ENCODE results near the gene COMMD10.
"Not testable (repeated sequence)": the region's sequence is repeated elsewhere in the genome, so short reads cannot be mapped to it uniquely, and the experiment has no call there.

The COMMD10 gene

GRCh38 chr5:116098998-116099397 lies 14.2 kb downstream of the COMMD10 start:
- no peak for DNase-seq (ENCODE audit: low spot score)

- not testable (repeated sequence) for DNase-seq (ENCODE audit: low spot score)
Measured at GRCh38 chr5:116104941-116105340, 20.1 kb downstream of the COMMD10 start.

- DNase-seq (ENCODE audit: low spot score) = no peak
Measured at GRCh38 chr5:116115163-116115562, 30.3 kb downstream of the COMMD10 start.

GRCh38 chr5:116130471-116130870 lies 45.6 kb downstream of the COMMD10 start:
- DNase-seq (ENCODE audit: low spot score) = no peak

GRCh38 chr5:116130976-116131375 lies 46.2 kb downstream of the COMMD10 start:
- DNase-seq (ENCODE audit: low spot score) = no peak

GRCh38 chr5:116133281-116133680 lies 48.5 kb downstream of the COMMD10 start:
- DNase-seq (ENCODE audit: low spot score) = no peak

GRCh38 chr5:116135344-116135743 lies 50.5 kb downstream of the COMMD10 start:
- DNase-seq (ENCODE audit: low spot score) = no peak

GRCh38 chr5:116137544-116138378 lies 52.9 kb downstream of the COMMD10 start:
- peak; percentile 71 for DNase-seq (ENCODE audit: low spot score)

- DNase-seq (ENCODE audit: low spot score) = no peak
Measured at GRCh38 chr5:116142495-116142894, 57.7 kb downstream of the COMMD10 start.

- no peak for DNase-seq (ENCODE audit: low spot score)
Measured at GRCh38 chr5:116144103-116144502, 59.3 kb downstream of the COMMD10 start.

GRCh38 chr5:116144991-116145390 lies 60.2 kb downstream of the COMMD10 start:
- no peak for DNase-seq (ENCODE audit: low spot score)

- DNase-seq (ENCODE audit: low spot score) = no peak
Measured at GRCh38 chr5:116145416-116145815, 60.6 kb downstream of the COMMD10 start.

- DNase-seq (ENCODE audit: low spot score) = no peak
Measured at GRCh38 chr5:116152169-116152568, 67.3 kb downstream of the COMMD10 start.

GRCh38 chr5:116153687-116154174 lies 68.9 kb downstream of the COMMD10 start:
- no peak for DNase-seq (ENCODE audit: low spot score)

GRCh38 chr5:116154252-116154651 lies 69.4 kb downstream of the COMMD10 start:
- DNase-seq (ENCODE audit: low spot score) = no peak

- DNase-seq (ENCODE audit: low spot score) = no peak
Measured at GRCh38 chr5:116154931-116155330, 70.1 kb downstream of the COMMD10 start.

- DNase-seq (ENCODE audit: low spot score) = no peak
Measured at GRCh38 chr5:116157902-116158301, 73.1 kb downstream of the COMMD10 start.

GRCh38 chr5:116159006-116159405 lies 74.2 kb downstream of the COMMD10 start:
- no peak for DNase-seq (ENCODE audit: low spot score)

- no peak for DNase-seq (ENCODE audit: low spot score)
Measured at GRCh38 chr5:116174111-116174510, 89.3 kb downstream of the COMMD10 start.

GRCh38 chr5:116176121-116176520 lies 91.3 kb downstream of the COMMD10 start:
- DNase-seq (ENCODE audit: low spot score) = no peak

- DNase-seq (ENCODE audit: low spot score) = no peak
Measured at GRCh38 chr5:116178925-116179324, 94.1 kb downstream of the COMMD10 start.

- DNase-seq (ENCODE audit: low spot score) = no peak
Measured at GRCh38 chr5:116209166-116209565, 124.3 kb downstream of the COMMD10 start.

- no peak for DNase-seq (ENCODE audit: low spot score)
Measured at GRCh38 chr5:116212225-116212624, 127.4 kb downstream of the COMMD10 start.

- DNase-seq (ENCODE audit: low spot score) = no peak
Measured at GRCh38 chr5:116216246-116216645, 131.4 kb downstream of the COMMD10 start.

Data from putamen (tissue), 1 donor.